Measurements from ENCODE around the gene DPEP1. TPM values are rescaled to one million over a fixed set of nuclear protein-coding genes. Genes with fewer than 3 reads are reported as not detected.

Gene DPEP1
- total RNA-seq, 1 experiment from 2014 or later: 1.1 TPM

DNA sequence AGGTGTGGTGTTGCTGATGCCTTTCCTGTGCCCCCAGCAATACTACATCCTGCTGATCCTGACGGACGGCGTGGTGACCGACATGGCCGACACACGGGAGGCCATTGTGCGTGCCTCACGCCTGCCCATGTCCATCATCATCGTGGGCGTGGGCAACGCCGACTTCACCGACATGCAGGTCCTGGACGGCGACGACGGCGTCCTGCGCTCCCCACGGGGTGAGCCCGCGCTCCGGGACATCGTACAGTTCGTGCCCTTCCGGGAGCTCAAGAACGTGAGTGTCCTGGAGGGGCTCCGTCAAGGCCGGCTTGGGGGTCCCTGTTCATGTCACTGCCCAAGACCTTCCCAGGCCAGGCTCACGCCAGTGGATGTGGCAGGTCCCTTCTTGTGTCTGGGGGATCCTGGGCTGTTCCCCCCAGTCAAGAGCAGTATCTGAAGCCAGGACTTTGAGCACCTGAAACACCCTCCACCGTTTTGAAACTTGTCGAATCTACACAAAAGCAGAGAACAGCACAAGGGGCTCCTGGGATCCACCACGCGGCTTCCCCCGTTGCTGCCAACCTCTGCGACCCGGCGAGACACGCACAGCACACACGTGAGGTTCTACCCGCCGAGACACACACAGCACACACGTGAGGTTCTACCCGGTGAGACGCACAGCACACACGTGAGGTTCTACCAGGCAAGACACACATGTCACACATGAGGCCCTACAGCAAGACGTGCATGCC is 17.9 kb upstream of the DPEP1 start:
- H3K36me3 Mint-ChIP-seq (ENCODE audit: insufficient read depth in 1 of 3, low read depth in 3 of 3): peaks cover 0 to 6% (median 0%) of the 10 kb centered on the region in 3 experiments; a peak in 1 of 7 replicates
- Histone ChIP-seq H3T11ph (ENCODE audit: low read length) (no peak overlapping the region), H3K23ac (ENCODE audit: insufficient read length, low read depth, low read length) (no peak overlapping the region), H2AK5ac (ENCODE audit: insufficient read length, low read length) (no peak overlapping the region), H2BK12ac (ENCODE audit: insufficient read length, low read depth, low read length) (no peak overlapping the region), H3K14ac (ENCODE audit: insufficient read depth, low read length) (no peak overlapping the region; the same call in 1 of the 2 replicates), H2BK120ac (ENCODE audit: low read depth, low read length, poor library complexity, severe bottlenecking) (no peak overlapping the region), H4K5ac (ENCODE audit: insufficient read length, low read depth, low read length) (no peak overlapping the region), H3K27me3 (ENCODE audit: insufficient read depth, low read length) (no peaks in the 10 kb centered on the region), H4K8ac (replicated peaks; ENCODE audit: insufficient read length, low read depth, low read length) (no peak overlapping the region), H3K56ac (ENCODE audit: insufficient read length, low read depth, low read length) (no peak overlapping the region), H3K4me2 (ENCODE audit: insufficient read depth, insufficient read length, low read length) (no peak overlapping the region), H2BK15ac (ENCODE audit: low read depth, low read length) (no peak overlapping the region), H2BK5ac (ENCODE audit: insufficient read length, low read length) (no peak overlapping the region), H3K4ac (ENCODE audit: low read depth, low read length) (no peak overlapping the region), H3K9me3 (ENCODE audit: control insufficient read depth, low read depth, low read length) (no peaks in the 10 kb centered on the region), H4K91ac (ENCODE audit: insufficient read length, low read depth, low read length) (no peak overlapping the region), H3K4me1 (ENCODE audit: insufficient read depth, low read length) (no peaks in the 10 kb centered on the region), H4K20me1 (ENCODE audit: control insufficient read depth, insufficient read depth, insufficient read length) (no peaks in the 10 kb centered on the region), H3K23me2 (ENCODE audit: insufficient read length, low read depth, low read length, poor library complexity, severe bottlenecking) (no peaks in the 10 kb centered on the region), H3K79me2 (ENCODE audit: insufficient read depth, low read length) (no peaks in the 10 kb centered on the region), H2BK20ac (ENCODE audit: low read depth, low read length, poor library complexity, severe bottlenecking) (no peak overlapping the region), H2AFZ (ENCODE audit: low read length) (no peak overlapping the region), H3K79me1 (ENCODE audit: insufficient read depth, low read depth, low read length, poor library complexity, severe bottlenecking) (no peaks in the 10 kb centered on the region), H3K9ac (ENCODE audit: extremely low read depth, insufficient read length, low read length) (no peak overlapping the region), H3K27ac (ENCODE audit: insufficient read length, low read depth, low read length) (no peak overlapping the region), H3K18ac (ENCODE audit: insufficient read length, low read depth, low read length) (no peak overlapping the region)
- TF ChIP-seq, protein P1, sequence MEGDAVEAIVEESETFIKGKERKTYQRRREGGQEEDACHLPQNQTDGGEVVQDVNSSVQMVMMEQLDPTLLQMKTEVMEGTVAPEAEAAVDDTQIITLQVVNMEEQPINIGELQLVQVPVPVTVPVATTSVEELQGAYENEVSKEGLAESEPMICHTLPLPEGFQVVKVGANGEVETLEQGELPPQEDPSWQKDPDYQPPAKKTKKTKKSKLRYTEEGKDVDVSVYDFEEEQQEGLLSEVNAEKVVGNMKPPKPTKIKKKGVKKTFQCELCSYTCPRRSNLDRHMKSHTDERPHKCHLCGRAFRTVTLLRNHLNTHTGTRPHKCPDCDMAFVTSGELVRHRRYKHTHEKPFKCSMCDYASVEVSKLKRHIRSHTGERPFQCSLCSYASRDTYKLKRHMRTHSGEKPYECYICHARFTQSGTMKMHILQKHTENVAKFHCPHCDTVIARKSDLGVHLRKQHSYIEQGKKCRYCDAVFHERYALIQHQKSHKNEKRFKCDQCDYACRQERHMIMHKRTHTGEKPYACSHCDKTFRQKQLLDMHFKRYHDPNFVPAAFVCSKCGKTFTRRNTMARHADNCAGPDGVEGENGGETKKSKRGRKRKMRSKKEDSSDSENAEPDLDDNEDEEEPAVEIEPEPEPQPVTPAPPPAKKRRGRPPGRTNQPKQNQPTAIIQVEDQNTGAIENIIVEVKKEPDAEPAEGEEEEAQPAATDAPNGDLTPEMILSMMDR (conservative IDR thresholded peaks at IDR 0.05): no peak
- H3K4me3 Mint-ChIP-seq: no peak overlapping the region
- no peak for DNase-seq
- no CpG with 5 or more reads among the region's 47 CpGs for WGBS (ENCODE audit: extremely low coverage, insufficient read length, low lambda C conversion rate)
- H3K27ac Mint-ChIP-seq: peak overlapping the region in 2 of 3 experiments; percentile 49 to 50; a peak in 1 of 7 replicates
- H3K4me1 Mint-ChIP-seq: peaks cover 0 to 4% of the 10 kb centered on the region in 2 experiments; a peak in 1 of 4 replicates
- H3K27me3 Mint-ChIP-seq (ENCODE audit: low read depth): no peaks in the 10 kb centered on the region; the same call in 1 of the 2 replicates
- H3K9me3 Mint-ChIP-seq: no peaks in the 10 kb centered on the region; a peak in 1 of 5 replicates

Data from H9 (cell line).